ENCODE data around the gene LHX3. TPM values are rescaled to one million over a fixed set of nuclear protein-coding genes. Genes with fewer than 3 reads are reported as not detected.
"Not testable (repeated sequence)": the region's sequence is repeated elsewhere in the genome, so short reads cannot be mapped to it uniquely, and the experiment has no call there.

Gene LHX3
- total and polyA plus RNA-seq, 10 donors, result not detected

DNA sequence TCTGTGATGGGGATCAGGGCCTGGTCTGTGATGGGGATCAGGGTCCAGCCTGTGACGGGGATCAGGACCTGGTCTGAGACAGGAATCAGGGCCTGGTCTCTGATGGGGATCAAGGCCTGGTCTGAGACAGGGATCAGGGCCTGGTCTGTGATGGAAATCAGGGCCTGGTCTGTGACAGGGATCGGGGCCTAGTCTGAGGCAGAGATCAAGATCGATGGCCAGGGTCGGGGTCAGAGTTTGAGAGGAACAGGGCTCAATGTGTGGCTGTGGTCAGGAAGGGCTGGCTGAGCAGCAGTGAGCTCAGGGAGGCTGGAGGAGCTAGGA is 52.4 kb downstream of the LHX3 start:
- peaks cover 0 to 7% (median 0%) of the 10 kb centered on the region in 6 donors for H3K4me1 ChIP-seq
- H3K9me3 ChIP-seq, result no peaks in the 10 kb centered on the region
- no peak overlapping the region for H3K4me3 ChIP-seq
- H3K27me3 ChIP-seq (replicated peaks in 1 of 7), result peaks cover 0 to 46% (median 10%) of the 10 kb centered on the region in 7 donors
- no peak for TF ChIP-seq POLR2AphosphoS5 (IDR thresholded peaks at IDR 0.05)
- TF ChIP-seq POLR2A (IDR thresholded peaks at IDR 0.05), result no peak
- TF ChIP-seq, protein P1, sequence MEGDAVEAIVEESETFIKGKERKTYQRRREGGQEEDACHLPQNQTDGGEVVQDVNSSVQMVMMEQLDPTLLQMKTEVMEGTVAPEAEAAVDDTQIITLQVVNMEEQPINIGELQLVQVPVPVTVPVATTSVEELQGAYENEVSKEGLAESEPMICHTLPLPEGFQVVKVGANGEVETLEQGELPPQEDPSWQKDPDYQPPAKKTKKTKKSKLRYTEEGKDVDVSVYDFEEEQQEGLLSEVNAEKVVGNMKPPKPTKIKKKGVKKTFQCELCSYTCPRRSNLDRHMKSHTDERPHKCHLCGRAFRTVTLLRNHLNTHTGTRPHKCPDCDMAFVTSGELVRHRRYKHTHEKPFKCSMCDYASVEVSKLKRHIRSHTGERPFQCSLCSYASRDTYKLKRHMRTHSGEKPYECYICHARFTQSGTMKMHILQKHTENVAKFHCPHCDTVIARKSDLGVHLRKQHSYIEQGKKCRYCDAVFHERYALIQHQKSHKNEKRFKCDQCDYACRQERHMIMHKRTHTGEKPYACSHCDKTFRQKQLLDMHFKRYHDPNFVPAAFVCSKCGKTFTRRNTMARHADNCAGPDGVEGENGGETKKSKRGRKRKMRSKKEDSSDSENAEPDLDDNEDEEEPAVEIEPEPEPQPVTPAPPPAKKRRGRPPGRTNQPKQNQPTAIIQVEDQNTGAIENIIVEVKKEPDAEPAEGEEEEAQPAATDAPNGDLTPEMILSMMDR (IDR thresholded peaks at IDR 0.05 in 8 of 11, conservative IDR thresholded peaks at IDR 0.05 in 3 of 11), result no peak
- intact Hi-C loops (cut with DNase I; ENCODE audit: low total_unique reads), result no loop called here
- no peak overlapping the region for H3K27ac ChIP-seq
- WGBS, 5 donors, result 73 to 87% (median 79%) methylated on average over 4 of the region's 4 CpGs
- H3K36me3 ChIP-seq, result no peaks in the 10 kb centered on the region
- no peak for DNase-seq

DNA sequence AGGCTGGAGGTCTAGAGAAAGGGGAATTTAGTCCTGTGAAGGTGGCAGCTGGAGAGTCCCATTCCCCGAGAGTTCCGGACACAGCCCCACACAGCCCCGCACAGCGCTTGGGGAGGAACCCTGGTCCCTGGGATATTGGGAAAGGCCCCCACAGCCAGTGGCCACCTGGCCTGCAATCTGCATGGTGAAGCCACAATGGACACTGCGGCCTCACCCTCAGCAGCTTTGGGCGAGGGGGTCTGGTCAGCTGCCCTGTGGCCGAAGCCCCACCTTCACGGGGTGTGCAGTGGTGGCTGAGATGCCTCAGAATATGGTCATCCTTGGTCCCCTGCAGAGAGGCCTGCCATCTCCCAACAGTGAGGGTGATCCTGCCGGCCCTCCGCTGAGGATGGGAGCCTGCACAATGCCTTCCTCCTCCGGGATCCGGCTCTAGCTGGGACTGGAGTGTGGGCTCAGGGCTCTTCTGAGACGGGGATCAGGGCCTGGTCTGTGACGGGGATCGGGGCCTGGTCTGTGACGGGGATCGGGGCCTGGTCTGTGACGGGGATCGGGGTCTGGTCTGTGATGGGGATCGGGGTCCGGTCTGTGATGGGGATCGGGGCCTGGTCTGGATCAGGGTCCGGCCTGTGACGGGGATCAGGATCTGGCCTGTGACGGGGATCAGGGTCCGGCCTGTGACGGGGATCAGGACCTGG is 52.9 kb downstream of the LHX3 start:
- WGBS, 5 donors, result 69 to 96% (median 82%) methylated on average over 22 to 27 of the region's 27 CpGs
- Histone ChIP-seq H3K27ac (no peak overlapping the region), H3K4me1 (peaks cover 0 to 7% (median 0%) of the 10 kb centered on the region in 6 donors), H3K4me3 (no peak overlapping the region), H3K9me3 (no peaks in the 10 kb centered on the region), H3K36me3 (no peaks in the 10 kb centered on the region), H3K27me3 (replicated peaks in 1 of 7) (peaks cover 0 to 46% (median 15%) of the 10 kb centered on the region in 7 donors)
- DNase-seq, result no peak
- intact Hi-C loops (cut with DNase I; ENCODE audit: low total_unique reads), result no loop called here
- TF ChIP-seq POLR2A (IDR thresholded peaks at IDR 0.05) (no peak), POLR2AphosphoS5 (IDR thresholded peaks at IDR 0.05) (no peak)
- TF ChIP-seq, protein P1 (IDR thresholded peaks at IDR 0.05 in 8 of 11, conservative IDR thresholded peaks at IDR 0.05 in 3 of 11), result no peak

DNA sequence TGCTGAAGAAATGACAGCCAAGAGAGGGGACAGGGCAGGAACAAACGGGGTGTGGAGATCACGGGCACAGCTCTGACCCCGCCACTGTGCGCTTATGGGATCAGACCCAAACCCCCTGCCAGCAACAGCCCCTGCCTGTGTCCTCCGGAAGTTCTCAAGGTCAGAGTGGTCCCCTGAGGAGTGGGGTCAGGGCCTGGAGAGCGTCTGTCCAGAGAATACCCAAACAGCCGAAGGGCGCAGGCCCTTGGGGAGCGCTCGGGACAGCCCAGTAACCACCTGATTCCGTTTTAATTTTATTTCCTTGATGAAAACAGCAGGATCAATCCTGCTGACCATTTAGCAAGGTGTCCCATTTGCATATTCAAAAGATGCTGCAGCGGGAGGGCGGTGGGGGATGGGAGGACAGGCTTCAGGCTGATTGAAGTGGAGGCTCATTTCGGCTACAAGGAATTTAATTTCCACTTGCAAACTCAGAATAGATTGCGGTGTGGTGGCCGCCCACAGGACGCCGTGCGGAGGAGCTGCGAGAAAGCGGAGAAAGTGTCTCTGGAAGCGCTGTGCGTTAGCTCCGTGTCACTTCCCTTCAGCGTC is 53.6 kb downstream of the LHX3 start:
- Histone ChIP-seq H3K9me3 (no peaks in the 10 kb centered on the region), H3K36me3 (no peaks in the 10 kb centered on the region), H3K4me1 (peaks cover 0 to under 1% (median 0%) of the 10 kb centered on the region in 6 donors), H3K27me3 (replicated peaks in 1 of 7) (peaks cover 0 to 46% (median 16%) of the 10 kb centered on the region in 7 donors), H3K4me3 (no peak overlapping the region), H3K27ac (no peak overlapping the region)
- no peak for DNase-seq
- intact Hi-C loops (cut with DNase I; ENCODE audit: low total_unique reads), result no loop called here
- TF ChIP-seq, protein P1 (IDR thresholded peaks at IDR 0.05 in 8 of 11, conservative IDR thresholded peaks at IDR 0.05 in 3 of 11), result no peak
- TF ChIP-seq POLR2AphosphoS5 (IDR thresholded peaks at IDR 0.05) (no peak), POLR2A (IDR thresholded peaks at IDR 0.05) (no peak)
- 47 to 59% (median 52%) methylated on average over 22 to 25 of the region's 25 CpGs for WGBS, 5 donors

DNA sequence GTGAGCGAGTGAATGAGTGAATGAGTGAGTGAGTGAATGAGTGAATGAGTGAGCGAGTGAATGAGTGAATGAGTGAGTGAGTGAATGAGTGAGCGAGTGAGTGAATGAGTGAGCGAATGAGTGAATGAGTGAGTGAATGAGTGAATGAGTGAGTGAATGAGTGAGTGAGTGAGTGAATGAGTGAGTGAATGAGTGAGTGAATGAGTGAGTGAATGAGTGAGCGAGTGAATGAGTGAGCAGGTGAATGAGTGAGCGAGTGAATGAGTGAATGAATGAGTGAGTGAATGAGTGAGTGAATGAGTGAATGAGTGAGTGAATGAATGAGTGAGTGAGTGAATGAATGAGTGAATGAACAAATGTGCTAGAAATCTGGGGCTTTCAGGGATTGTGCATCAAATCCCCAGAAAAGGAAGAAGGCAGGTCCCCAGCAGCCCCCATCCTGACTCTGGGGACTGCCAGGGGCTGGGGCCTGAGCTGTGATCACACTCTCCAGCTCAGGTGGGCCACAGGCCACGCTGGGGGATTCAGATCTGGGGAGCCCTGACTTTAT is 54.2 kb downstream of the LHX3 start:
- H3K4me3 ChIP-seq; H3K36me3 ChIP-seq; H3K27ac ChIP-seq; H3K4me1 ChIP-seq; DNase-seq; H3K9me3 ChIP-seq; intact Hi-C loops (cut with DNase I; ENCODE audit: low total_unique reads): not testable (repeated sequence)
- 69 to 88% (median 86%) methylated on average over 7 of the region's 7 CpGs for WGBS, 5 donors
- H3K27me3 ChIP-seq (replicated peaks in 1 of 7), result peaks cover 0 to 46% (median 16%) of the 10 kb centered on the region in 7 donors
